Activated CD4-positive, alpha-beta T cell treated with anti-CD3 and anti-CD28 coated beads, Interleukin-2, amount 50 U/mL, for 48 hours (primary cell): Measurements from ENCODE around the gene LIMK1.
"Not testable (repeated sequence)": the region's sequence is repeated elsewhere in the genome, so short reads cannot be mapped to it uniquely, and the experiment has no call there.

Experiments used
- DNase-seq, 2 experiments: peaks; one replicate each; pipeline ENCODE4 v3.0.0-alpha.2; 2020

Gene LIMK1

GRCh38 chr7:74126220-74126880 lies 42.7 kb downstream of the LIMK1 start:
- DNase-seq = no peak

DNA sequence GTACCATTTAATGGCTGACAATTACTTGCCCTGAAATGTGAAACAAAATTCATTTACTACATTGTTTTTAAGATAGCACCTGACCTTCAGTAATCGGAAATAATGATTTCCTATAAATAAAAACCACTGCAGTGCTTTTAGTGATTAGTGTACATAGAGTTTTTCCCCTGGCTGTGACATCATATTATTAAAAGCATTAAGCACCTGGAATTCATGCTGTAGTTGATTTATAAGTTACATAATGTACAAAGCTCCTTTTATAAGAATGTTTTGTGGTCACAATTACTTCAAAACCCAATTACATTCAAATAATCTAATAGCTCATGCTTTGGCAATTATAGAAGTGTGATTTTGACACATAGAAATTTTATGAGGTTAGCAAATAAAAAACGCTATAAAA lies 46.3 kb downstream of the LIMK1 start:
- no peak for DNase-seq

- DNase-seq = no peak
Measured at GRCh38 chr7:74130518-74130917, 46.9 kb downstream of the LIMK1 start.

DNA sequence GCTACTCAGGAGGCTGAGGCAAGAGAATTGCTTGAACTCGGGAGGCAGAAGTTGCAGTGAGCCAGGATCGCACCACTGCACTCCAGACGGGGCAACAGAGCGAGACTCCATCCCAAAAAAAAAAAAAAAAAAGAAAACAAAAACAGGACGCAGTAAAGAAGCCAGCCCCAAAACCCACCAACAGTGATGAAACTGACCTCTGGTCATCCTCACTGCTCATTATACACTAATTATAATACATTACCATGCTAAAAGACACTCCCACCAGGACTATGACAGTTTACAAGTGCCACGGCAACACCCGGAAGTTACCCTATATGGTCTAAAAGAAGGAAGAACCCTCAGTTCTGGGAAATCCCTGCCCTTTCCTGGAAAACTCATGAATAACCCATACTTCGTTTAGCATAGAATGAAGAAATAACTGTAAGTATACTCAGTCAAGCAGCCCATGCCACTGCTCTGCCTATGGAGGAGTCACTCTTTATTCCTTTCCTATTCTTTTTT lies 50.6 kb downstream of the LIMK1 start:
- DNase-seq = no peak

GRCh38 chr7:74138334-74138867 lies 54.8 kb downstream of the LIMK1 start:
- peak in 1 of 2 experiments; percentile 6 for DNase-seq

- DNase-seq = no peak
Measured at GRCh38 chr7:74138945-74139843, 55.6 kb downstream of the LIMK1 start.

GRCh38 chr7:74141705-74142104 lies 58.1 kb downstream of the LIMK1 start:
- DNase-seq = no peak

DNA sequence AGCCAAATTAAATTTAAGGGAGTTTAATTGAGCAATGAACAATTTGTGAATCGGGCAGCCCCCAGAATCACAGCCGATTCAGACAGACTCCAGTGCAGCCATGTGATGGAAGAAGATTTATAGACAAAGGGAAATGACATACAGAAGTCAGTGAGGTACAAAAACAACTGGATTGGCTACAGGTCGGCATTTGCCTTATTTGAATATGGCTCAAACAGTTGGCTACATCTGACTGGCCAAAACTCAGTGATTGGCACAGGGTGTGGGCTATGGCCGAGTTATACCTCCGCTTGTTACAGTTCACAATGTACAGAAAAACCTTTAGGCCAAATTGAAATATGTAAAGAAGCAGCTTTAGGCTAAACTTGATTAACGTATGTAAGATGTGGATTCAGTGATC lies 59.8 kb downstream of the LIMK1 start:
- DNase-seq = no peak

DNA sequence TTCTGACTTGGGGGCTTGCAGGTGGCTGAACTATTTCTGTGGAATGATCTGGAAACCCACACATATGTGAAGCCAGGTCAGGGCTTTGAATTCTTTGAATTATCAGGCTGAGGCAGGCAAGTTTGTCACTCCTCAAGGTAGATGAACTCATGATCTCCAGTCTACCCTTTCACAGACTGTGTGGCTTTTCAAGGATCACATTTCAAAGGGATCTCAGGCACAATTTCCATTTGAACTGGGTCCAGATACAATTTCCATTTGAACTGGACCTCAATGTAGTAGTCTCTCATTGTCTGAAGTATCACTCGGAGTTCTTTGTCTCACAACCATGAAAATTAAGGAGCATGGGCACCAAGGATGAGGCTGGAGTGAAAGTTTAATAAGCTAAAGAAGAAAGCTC lies 64.9 kb downstream of the LIMK1 start:
- DNase-seq = no peak

- no peak for DNase-seq
Measured at GRCh38 chr7:74149071-74149470, 65.5 kb downstream of the LIMK1 start.

- DNase-seq = no peak
Measured at GRCh38 chr7:74149603-74150002, 66.0 kb downstream of the LIMK1 start.

DNA sequence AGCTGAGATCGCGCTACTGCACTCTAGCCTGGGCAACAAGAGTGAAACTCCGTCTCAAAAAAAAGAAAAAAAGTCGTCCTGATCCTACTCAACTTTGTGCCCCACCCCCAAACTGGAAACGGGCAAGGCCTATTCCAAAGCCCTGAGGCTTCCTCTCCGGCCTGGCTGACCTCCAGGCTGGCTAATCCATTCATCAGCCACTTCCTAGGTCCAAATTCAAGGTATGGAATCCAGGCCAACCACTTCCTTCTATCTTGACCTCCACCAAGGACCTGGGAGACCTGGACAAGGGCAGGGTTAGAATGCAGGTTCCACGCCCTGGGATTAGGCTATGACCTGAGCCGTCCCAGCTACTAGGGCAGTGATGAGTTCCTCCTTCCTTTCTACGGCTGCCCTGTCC lies 70.1 kb downstream of the LIMK1 start:
- no peak for DNase-seq

- no peak for DNase-seq
Measured at GRCh38 chr7:74155810-74156395, 72.3 kb downstream of the LIMK1 start.

DNA sequence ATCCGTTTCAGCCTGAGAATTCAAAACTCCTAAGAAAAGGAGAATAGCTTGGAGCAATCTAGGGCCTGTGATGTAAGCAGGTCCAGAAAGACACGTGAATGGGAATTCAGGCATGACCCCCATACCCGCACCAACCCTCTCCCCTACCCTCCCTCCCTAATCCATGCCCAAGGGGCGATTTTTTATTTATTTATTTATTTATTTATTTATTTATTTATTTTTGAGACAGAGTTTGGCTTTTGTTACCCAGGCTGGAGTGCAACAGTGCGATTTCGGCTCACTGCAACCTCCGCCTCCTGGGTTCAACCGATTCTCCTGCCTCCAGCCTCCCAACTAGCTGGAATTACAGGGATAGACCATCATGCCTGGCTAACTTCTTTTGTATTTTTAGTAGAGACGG lies 74.0 kb downstream of the LIMK1 start:
- no peak for DNase-seq

DNA sequence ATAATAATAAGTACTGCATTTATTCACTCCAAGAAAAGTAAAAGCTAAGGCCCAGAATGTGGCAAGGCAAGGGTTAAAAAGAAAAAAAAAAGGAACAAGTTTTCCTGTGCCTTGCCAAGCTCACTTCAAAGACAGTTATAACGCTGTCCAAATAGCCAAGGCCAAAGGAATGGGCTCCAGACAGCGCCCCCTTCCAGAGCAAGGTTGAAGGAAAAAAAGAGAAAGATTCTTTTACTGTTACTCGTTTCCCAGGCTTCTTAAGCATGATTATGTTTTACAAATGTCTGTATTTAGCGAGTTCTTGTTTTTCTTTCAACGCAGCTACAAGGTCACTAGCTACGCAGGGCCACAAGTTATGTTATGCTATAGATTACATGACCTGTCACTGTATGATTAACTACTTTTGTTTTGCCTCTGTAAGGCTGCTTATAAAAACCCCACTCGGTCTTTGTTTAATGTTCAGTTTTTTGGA lies 81.4 kb downstream of the LIMK1 start:
- no peak for DNase-seq

GRCh38 chr7:74165867-74166593 lies 82.4 kb downstream of the LIMK1 start:
- no peak for DNase-seq

DNA sequence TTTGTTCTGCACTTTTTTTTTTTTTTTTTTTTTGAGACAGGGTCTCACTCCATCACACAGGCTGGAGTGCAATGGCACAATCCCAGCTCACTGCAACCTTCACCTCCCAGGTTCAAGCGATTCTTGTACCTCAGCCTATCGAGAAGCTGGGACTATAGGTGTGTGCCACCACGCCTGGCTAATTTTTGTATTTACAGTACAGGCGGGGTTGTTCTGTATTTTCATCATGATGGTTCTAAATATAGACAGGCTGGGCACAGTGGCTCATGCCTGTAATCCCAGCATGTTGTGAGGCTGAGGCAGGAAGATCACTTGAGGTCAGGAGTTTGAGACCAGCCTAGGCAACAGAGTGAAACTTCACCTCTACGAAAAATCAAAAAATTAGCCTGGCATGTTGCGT lies 83.7 kb downstream of the LIMK1 start:
- not testable (repeated sequence) for DNase-seq
